Uterus (tissue), 2 donors: ENCODE data around the gene ARHGAP10.

Experiments
- POLR2A ChIP-seq, 2 donors: fragments of 450-650 bp; IDR thresholded peaks; one replicate each; pipeline ENCODE4 v1.6.1; 2016; ENCODE audit warnings: antibody characterized with exemption in 2 of 2, mild to moderate bottlenecking in 1 of 2, moderate library complexity in 1 of 2
- TF ChIP-seq, protein P1 (sequence below), 4 experiments: fragments of 200-600 bp in 2 of 4; fragments of 450-650 bp in 2 of 4; sonication (generic) in 2 of 4; IDR thresholded peaks; one replicate each; pipeline ENCODE4 v1.5.1; 2016 to 2019; ENCODE audit warnings: antibody characterized with exemption in 4 of 4, mild to moderate bottlenecking in 2 of 4, moderate library complexity in 1 of 4

GRCh38 chr4:148065075-148065474, 333.2 kb downstream of the ARHGAP10 start:
- TF ChIP-seq, protein P1, sequence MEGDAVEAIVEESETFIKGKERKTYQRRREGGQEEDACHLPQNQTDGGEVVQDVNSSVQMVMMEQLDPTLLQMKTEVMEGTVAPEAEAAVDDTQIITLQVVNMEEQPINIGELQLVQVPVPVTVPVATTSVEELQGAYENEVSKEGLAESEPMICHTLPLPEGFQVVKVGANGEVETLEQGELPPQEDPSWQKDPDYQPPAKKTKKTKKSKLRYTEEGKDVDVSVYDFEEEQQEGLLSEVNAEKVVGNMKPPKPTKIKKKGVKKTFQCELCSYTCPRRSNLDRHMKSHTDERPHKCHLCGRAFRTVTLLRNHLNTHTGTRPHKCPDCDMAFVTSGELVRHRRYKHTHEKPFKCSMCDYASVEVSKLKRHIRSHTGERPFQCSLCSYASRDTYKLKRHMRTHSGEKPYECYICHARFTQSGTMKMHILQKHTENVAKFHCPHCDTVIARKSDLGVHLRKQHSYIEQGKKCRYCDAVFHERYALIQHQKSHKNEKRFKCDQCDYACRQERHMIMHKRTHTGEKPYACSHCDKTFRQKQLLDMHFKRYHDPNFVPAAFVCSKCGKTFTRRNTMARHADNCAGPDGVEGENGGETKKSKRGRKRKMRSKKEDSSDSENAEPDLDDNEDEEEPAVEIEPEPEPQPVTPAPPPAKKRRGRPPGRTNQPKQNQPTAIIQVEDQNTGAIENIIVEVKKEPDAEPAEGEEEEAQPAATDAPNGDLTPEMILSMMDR (IDR thresholded peaks at IDR 0.05) = no peak
- no peak for TF ChIP-seq POLR2A (IDR thresholded peaks at IDR 0.05)
